HepG2 (cell line): Measurements from ENCODE around the gene WNT3. TPM values are rescaled to one million over a fixed set of nuclear protein-coding genes. Genes with fewer than 3 reads are reported as not detected.

Source experiments
- ATF3 ChIP-seq: sonication (generic); formaldehyde crosslinking; IDR thresholded peaks from 2 replicates; pipeline ENCODE4 v1.4.0; 2020; ENCODE audit warnings: missing genetic modification reagents
- ATF4 ChIP-seq, 2 experiments: fragments of 450-650 bp in 1 of 2; sonication (generic) in 1 of 2; formaldehyde crosslinking; IDR thresholded peaks; 2 replicates each; pipeline versions ENCODE4 v1.5.0 to v1.8.0; 2020 to 2022; ENCODE audit warnings: mild to moderate bottlenecking in 1 of 2, missing genetic modification reagents in 1 of 2
- CBX1 ChIP-seq: IDR thresholded peaks from one replicate; pipeline ENCODE4 v1.6.1; 2016; ENCODE audit warnings: antibody characterized with exemption, low read depth
- DRAP1 ChIP-seq: IDR thresholded peaks from 2 replicates; pipeline ENCODE4 v1.6.1; 2016; ENCODE audit warnings: missing genetic modification reagents, missing compliant biosample characterization
- FOSL2 ChIP-seq: sonication (generic); formaldehyde crosslinking; IDR thresholded peaks from 2 replicates; pipeline ENCODE4 v1.4.0; 2020; ENCODE audit warnings: missing genetic modification reagents
- GMEB1 ChIP-seq: sonication (generic); formaldehyde crosslinking; IDR thresholded peaks from 2 replicates; pipeline ENCODE4 v1.5.1; 2020; ENCODE audit warnings: missing genetic modification reagents, mild to moderate bottlenecking, borderline replicate concordance
- HOMEZ ChIP-seq: IDR thresholded peaks from 2 replicates; pipeline ENCODE4 v1.6.1; 2016; ENCODE audit warnings: low read depth
- IKZF4 ChIP-seq: sonication (generic); formaldehyde crosslinking; IDR thresholded peaks from 2 replicates; pipeline ENCODE4 v1.5.1; 2020; ENCODE audit warnings: borderline replicate concordance, mild to moderate bottlenecking, low read depth, missing genetic modification reagents; ENCODE audit errors: not compliant biosample characterization
- NCOR1 ChIP-seq: fragments of 200-600 bp; sonication (generic); IDR thresholded peaks from 2 replicates; pipeline ENCODE4 v1.7.0; 2017; ENCODE audit warnings: antibody characterized with exemption, low read length, borderline replicate concordance
- PHB2 ChIP-seq: fragments of 450-650 bp; IDR thresholded peaks from 2 replicates; pipeline ENCODE4 v1.6.1; 2018; ENCODE audit not compliant: partially characterized antibody
- RBM39 ChIP-seq: fragments of 200-400 bp; formaldehyde crosslinking; IDR thresholded peaks from one replicate; pipeline ENCODE4 v1.6.1; 2018; ENCODE audit warnings: antibody characterized with exemption, mild to moderate bottlenecking, low read depth, low read length; ENCODE audit not compliant: poor library complexity, severe bottlenecking
- THAP11 ChIP-seq: IDR thresholded peaks from 2 replicates; pipeline ENCODE4 v1.6.1; 2016; ENCODE audit warnings: missing biosample characterization, missing genetic modification reagents
- ZBTB34 ChIP-seq: sonication (generic); formaldehyde crosslinking; IDR thresholded peaks from 2 replicates; pipeline ENCODE4 v1.8.0; 2022; ENCODE audit warnings: mild to moderate bottlenecking, missing genetic modification reagents
- ZFP36L2 ChIP-seq: sonication (generic); formaldehyde crosslinking; IDR thresholded peaks from 2 replicates; pipeline ENCODE4 v1.4.0; 2020; ENCODE audit warnings: missing genetic modification reagents
- ZFX ChIP-seq: sonication (generic); formaldehyde crosslinking; IDR thresholded peaks from 2 replicates; pipeline ENCODE4 v1.4.0; 2020; ENCODE audit warnings: mild to moderate bottlenecking, low read depth, missing genetic modification reagents, moderate library complexity
- ZHX1 ChIP-seq: sonication (generic); formaldehyde crosslinking; IDR thresholded peaks from 2 replicates; pipeline ENCODE4 v1.8.1; 2022; ENCODE audit warnings: low read depth, mild to moderate bottlenecking, missing genetic modification reagents
- ZNF510 ChIP-seq: sonication (generic); formaldehyde crosslinking; IDR thresholded peaks from 2 replicates; pipeline ENCODE4 v1.4.0; 2020; ENCODE audit warnings: low read depth, mild to moderate bottlenecking, missing genetic modification reagents
- ZNF558 ChIP-seq: sonication (generic); formaldehyde crosslinking; IDR thresholded peaks from 2 replicates; pipeline ENCODE4 v1.9.0; 2022; ENCODE audit warnings: mild to moderate bottlenecking, missing genetic modification reagents, borderline replicate concordance
- ZNF672 ChIP-seq: sonication (generic); formaldehyde crosslinking; IDR thresholded peaks from 2 replicates; pipeline ENCODE4 v1.8.1; 2022; ENCODE audit warnings: missing genetic modification reagents
- ZSCAN9 ChIP-seq: IDR thresholded peaks from 2 replicates; pipeline ENCODE4 v1.6.1; 2016; ENCODE audit warnings: borderline replicate concordance
- polyA plus RNA-seq, 8 experiments: library from polyadenylated mRNA; depleted of rRNA in 3 of 8; stranded (reverse) in 7 of 8; unstranded in 1 of 8; fragments of >200 nt; fragmentation: Illumina TruSeq in 4 of 8; extraction: Trizol in 4 of 8; gene quantifications; 2 replicates each; pipeline versions ENCODE4 v1.2.1 to v1.2.3, GENCODE V29; 2011 to 2016; ENCODE audit warnings: low read depth in 4 of 8, missing spikeins in 1 of 8, mixed read lengths in 1 of 8; ENCODE audit not compliant: insufficient read depth in 1 of 8
- total RNA-seq, 5 experiments: library from RNA; depleted of rRNA; stranded (reverse); fragments of >200 nt; fragmentation: Illumina TruSeq; extraction: Trizol; gene quantifications; 2 replicates each; pipeline ENCODE4 v1.2.3, GENCODE V29; 2016; ENCODE audit warnings: low read depth in 1 of 5

Gene WNT3
- total and polyA plus RNA-seq, 2 of the 13 experiments (the other 11 are each of a cell fraction or from before 2014, with no cell fraction given): 8.5 to 10.3 TPM

- TF ChIP-seq PHB2: no peak
- TF ChIP-seq ZFP36L2 (CRISPR knock-in tag): no peak
- no peak for TF ChIP-seq NCOR1
- TF ChIP-seq ZNF558: no peak
- TF ChIP-seq ATF4 (CRISPR knock-in tag; IDR thresholded peaks at IDR 0.05): no peak
- peak; percentile 16; the same call in 1 of the 2 replicates for TF ChIP-seq ZSCAN9
- TF ChIP-seq ZNF510 (CRISPR knock-in tag): no peak
- peak; percentile 38 for TF ChIP-seq FOSL2 (CRISPR knock-in tag)
- no peak for TF ChIP-seq ZNF672 (CRISPR knock-in tag)
- TF ChIP-seq HOMEZ (CRISPR knock-in tag): 0 out of 2 replicates have a peak, but pooled peaks have one; percentile 48
- TF ChIP-seq RBM39: peak; percentile 22
- no peak for TF ChIP-seq ATF3 (CRISPR knock-in tag)
- TF ChIP-seq IKZF4 (CRISPR knock-in tag): no peak
- peak; percentile 89 for TF ChIP-seq ZFX
- TF ChIP-seq ZBTB34 (CRISPR knock-in tag): no peak
- TF ChIP-seq GMEB1 (CRISPR knock-in tag): no peak
- TF ChIP-seq ZHX1 (CRISPR knock-in tag): no peak
- TF ChIP-seq THAP11: peak; percentile 41; the same call in 1 of the 2 replicates
- TF ChIP-seq CBX1: peak; percentile 54
- TF ChIP-seq DRAP1 (CRISPR knock-in tag): peak; percentile 27; the same call in 1 of the 2 replicates
Observed at GRCh38 chr17:46782250-46782953, 36.1 kb downstream of the WNT3 start (continued).
